ENCODE results near the gene EHD4.

The EHD4 gene

GRCh38 chr15:41994772-41995475 is 22.6 kb upstream of the EHD4 start:
- DNase-seq = no peak

GRCh38 chr15:41994171-41994650 is 21.9 kb upstream of the EHD4 start:
- no peak for DNase-seq

GRCh38 chr15:41993472-41994170 is 21.3 kb upstream of the EHD4 start:
- DNase-seq = no peak

GRCh38 chr15:41992803-41993190 is 20.4 kb upstream of the EHD4 start:
- no peak for DNase-seq

GRCh38 chr15:41992151-41992802 is 19.9 kb upstream of the EHD4 start:
- no peak for DNase-seq

GRCh38 chr15:41990691-41991090 is 18.3 kb upstream of the EHD4 start:
- no peak for DNase-seq

GRCh38 chr15:41990243-41990605 is 17.9 kb upstream of the EHD4 start:
- DNase-seq = no peak

GRCh38 chr15:41989573-41990242 is 17.4 kb upstream of the EHD4 start:
- DNase-seq = peak; percentile 70

GRCh38 chr15:41988896-41989572 is 16.7 kb upstream of the EHD4 start:
- no peak for DNase-seq

- no peak for DNase-seq
These were observed 15.5 kb upstream of the EHD4 start for GRCh38 chr15:41987925-41988275.

GRCh38 chr15:41987246-41987924 is 15.0 kb upstream of the EHD4 start:
- no peak for DNase-seq

- no peak for DNase-seq
These were observed 13.1 kb upstream of the EHD4 start for GRCh38 chr15:41985236-41986160.

- DNase-seq = no peak
These were observed 12.3 kb upstream of the EHD4 start for GRCh38 chr15:41984622-41985021.

GRCh38 chr15:41983621-41984571 is 11.5 kb upstream of the EHD4 start:
- DNase-seq = no peak

- DNase-seq = no peak
These were observed 10.9 kb upstream of the EHD4 start for GRCh38 chr15:41983221-41983620.

- DNase-seq = no peak
These were observed 10.0 kb upstream of the EHD4 start for GRCh38 chr15:41982133-41982930.

- no peak for DNase-seq
These were observed 9.2 kb upstream of the EHD4 start for GRCh38 chr15:41981371-41982132.

- DNase-seq = no peak
These were observed 8.4 kb upstream of the EHD4 start for GRCh38 chr15:41980654-41981323.

Measured in central memory CD4-positive, alpha-beta T cell (primary cell).